T-helper 1 cell (primary cell): Measurements from ENCODE around the gene UBAP1.
"Not testable (repeated sequence)": the region's sequence is repeated elsewhere in the genome, so short reads cannot be mapped to it uniquely, and the experiment has no call there.

ENCODE experiments used
- DNase-seq, 5 donors: peaks; one replicate each; pipeline ENCODE4 v3.0.0-alpha.2; 2012 to 2020
- total RNA-seq, 4 donors: gene quantifications; one replicate each; lab custom pipeline; 2026; lab: John Stamatoyannopoulos, UW

UBAP1 gene
- 50.5 to 94.2 (median 56.5) reads per million in 4 donors for total RNA-seq

GRCh38 chr9:34178436-34179212 is at the start of gene UBAP1:
Gene UBAP1 (plus strand): TSS chr9:34179043. CDS start chr9:34220915, 41,872 bp downstream.
- DNase-seq, result peak; percentile 86 to 96 (median 93)

- DNase-seq, result no peak
These were observed 47.3 kb upstream of the UBAP1 start for GRCh38 chr9:34131571-34131970.

GRCh38 chr9:34133436-34133949 is 45.4 kb upstream of the UBAP1 start:
- DNase-seq, result no peak

GRCh38 chr9:34134521-34134920 is 44.3 kb upstream of the UBAP1 start:
- DNase-seq, result no peak

DNA sequence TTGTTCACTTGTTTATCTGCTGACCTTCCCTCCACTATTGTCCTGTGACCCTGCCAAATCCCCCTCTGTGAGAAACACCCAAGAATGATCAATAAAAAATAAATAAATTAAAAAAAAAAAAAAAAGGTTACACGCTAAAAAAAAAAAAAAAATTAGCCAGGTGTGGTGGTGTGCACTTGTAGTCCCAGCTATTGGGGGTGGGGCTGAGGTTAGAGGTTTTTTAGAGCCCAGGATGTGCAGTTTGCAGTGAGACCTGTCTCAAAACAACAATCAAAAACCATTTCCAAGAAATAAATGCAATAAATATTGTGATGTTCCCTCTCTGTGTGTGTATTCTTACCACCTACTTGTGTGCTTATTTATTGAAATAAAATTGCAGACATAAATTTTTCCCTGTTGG is 40.2 kb upstream of the UBAP1 start:
- DNase-seq, result not testable (repeated sequence)

GRCh38 chr9:34139477-34140146 is 39.2 kb upstream of the UBAP1 start:
- DNase-seq, result no peak

DNA sequence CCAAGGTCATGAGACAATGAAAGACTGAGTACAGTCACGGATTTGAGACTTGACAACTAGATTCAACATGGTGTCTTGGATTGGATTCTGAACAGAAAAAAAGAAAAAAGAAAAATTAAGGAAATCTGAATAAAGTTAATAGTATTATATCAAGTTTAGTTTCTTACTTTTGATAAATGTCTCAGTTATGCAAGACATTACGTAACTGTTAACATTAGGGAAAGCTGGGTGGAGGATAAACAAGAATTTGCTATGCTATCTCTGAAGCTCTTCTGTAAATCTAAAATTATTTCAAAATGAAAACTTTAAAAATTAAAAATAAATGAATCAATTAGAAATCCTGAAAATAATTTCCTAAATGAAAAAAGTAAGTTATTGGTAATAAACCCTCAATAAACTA is 38.0 kb upstream of the UBAP1 start:
- no peak for DNase-seq

DNA sequence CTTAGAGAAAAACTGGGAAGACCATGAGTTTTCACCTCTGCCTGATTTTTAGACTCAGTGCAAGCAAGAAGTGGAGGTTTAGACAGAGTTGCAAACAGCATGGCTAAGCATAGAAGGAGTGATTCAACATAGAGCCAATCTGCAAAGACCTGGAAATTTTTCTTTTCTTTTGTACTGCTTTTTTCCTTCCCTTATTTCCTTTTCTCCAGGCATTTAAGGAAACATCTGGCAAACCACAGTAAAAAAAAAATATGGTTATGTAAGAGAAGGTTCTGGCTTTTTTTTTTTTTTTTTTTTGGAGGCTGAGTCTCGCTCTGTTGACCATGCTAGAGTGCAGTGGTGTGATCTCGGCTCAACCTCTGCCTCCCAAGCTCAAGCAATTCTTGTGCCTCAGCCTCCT is 35.7 kb upstream of the UBAP1 start:
- DNase-seq, result no peak

DNA sequence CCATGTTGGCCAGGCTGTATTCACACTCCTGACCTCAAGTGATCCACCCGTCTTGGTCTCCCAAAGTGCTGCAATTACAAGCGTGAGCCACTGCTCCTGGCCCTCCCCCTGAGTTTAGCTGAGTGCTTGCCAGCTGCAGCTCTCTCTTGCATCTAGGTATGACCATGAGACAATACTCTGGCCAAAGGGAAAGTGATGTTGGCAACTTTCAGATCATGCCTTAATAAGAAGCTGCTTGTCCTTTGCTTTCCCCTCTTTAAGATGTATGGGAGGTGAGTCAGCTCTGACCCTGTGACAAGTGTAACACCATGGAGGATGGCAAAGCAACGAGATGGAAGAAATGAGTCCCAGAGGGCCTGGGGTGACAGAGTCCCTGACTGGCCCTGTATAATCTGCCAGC is 33.7 kb upstream of the UBAP1 start:
- DNase-seq, result no peak

DNA sequence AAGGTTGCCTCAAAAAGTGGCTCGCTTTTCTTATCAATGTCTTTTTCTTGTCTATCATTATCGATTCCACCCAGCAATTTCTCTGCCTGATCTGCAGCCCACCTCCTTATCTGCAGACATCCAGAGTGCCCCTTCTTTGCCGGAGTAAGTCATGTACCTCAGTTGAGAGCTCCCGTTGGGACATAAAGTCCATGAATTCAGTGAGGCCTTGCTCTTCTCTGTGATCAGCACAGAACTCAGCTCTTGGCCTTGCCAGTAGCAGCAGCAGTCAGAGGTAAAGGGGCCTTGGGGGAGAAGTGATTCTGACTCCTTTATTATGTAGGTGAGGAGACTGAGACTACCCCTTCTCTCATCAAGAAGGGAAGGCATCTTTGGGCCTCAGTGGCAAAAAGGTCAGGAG is 27.4 kb upstream of the UBAP1 start:
- no peak for DNase-seq

GRCh38 chr9:34154057-34154456 is 24.8 kb upstream of the UBAP1 start:
- no peak for DNase-seq

DNA sequence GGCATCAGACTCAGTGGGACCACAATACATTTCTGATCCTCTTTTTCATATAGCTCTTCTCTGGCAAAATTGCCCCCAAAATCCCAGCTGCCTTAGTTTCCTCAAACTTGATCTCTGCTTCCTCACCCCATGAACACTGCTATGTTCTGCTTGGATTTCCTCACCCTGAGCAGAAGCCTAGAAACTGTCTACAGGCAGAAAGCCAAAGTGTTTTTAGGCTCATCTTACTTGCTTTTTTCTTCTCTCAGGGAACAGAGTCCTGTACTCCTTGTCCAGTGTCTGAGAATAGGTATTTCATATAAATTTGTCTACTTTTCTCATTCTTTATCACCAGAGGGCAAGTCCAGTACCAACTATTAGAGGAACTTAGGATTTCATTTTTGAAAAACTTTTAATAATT is 21.5 kb upstream of the UBAP1 start:
- no peak for DNase-seq

GRCh38 chr9:34157898-34158297 is 20.9 kb upstream of the UBAP1 start:
- DNase-seq, result no peak

DNA sequence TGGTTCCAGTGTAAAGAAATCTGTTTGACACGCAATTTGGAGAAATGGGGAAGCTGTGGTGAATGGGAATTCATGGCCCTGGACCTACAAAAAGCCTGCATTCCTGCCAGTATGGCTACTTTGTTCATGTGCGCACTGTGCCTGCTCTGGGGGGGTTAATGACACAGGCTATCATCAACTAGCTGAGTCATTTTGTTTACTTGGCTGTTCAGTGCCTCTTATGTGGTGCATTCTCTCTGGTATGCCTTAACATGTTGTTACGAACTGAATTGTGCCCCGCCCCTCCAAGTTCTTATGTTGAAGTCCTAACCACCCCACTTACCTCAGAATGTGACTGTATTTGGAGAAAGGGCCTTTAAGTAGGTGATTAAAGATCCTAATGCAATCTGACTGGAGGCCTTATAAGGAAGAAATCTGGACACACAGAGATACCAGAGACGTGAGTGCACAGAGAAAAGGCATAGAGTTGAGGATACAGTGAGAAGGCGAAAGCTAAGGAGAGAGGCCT is 20.4 kb upstream of the UBAP1 start:
- DNase-seq, result no peak

DNA sequence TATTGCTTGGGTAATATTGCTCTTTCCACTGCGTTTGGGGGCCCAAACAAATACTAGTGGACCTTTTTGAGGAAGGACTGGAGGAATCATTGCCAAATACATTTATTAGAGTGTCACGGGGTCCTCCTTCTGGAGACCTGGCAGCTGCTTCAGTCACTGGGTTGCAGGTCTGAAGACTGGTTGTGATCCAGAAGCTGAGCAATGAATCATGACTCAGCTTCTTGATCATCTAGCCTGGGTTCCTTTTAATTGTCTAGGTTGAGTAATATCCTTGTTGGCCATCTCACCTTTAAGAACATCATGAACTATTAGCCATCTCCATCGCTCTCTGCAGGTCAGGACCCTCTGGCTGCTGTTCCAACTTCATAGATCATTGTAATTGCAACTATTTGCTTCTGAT is 15.4 kb upstream of the UBAP1 start:
- DNase-seq, result no peak

DNA sequence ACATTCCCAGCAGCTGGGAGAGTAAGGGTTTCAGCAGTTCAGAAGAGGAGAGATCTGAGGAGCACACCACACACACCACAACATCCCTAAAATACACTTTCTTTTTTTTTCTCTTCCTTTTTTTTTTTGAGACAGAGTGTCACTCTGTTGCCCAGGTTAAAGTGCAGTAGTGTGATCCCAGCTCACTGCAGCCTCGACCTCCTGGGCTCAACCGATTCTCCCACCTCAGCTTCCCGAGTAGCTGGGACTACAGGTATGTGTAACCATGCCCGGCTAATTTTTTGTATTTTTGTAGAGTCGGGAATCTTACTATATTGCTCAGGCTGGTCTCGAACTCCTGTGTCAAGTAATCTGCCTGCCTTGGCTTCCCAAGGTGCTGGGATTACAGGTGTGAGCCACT is 9.7 kb upstream of the UBAP1 start:
- DNase-seq, result no peak

DNA sequence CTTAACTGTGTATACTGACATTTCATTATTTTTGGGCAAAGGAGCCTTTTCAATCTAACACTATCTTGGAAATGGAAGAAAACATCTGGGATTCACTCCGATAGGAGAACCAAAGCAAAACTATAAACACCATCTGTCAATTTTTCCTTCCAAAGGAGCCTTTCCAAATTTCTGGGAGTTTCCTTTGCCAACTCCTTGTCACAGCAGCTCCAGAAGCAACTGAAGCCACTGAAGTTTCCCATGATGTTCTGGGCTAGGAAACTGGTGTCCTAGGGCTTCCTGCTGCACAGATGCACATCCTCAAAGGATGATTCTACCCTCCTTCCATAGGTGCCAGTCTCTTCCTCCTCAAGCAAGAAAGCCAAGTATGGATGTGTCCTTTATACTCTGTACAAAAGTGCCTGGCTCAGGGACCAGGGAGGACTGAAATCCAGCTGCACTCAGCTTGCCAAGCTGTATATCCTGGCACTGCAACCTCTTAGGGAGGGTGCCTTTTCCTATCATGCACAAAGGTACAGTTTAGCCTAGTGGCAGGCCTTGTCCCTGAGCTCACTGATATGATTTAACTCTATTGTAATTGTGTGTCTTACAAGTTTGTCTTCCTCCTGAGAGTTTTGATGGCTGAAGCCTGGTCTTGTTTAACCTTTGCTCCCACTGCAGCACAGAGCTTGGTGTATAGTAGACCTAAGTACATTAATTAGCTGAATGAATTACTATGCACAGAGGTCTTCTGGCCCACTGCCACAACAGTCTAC is 8.4 kb upstream of the UBAP1 start:
- no peak for DNase-seq

GRCh38 chr9:34171753-34172535 is 6.9 kb upstream of the UBAP1 start:
- DNase-seq, result peak in 3 of 5 donors; percentile 14 to 81 (median 26)

DNA sequence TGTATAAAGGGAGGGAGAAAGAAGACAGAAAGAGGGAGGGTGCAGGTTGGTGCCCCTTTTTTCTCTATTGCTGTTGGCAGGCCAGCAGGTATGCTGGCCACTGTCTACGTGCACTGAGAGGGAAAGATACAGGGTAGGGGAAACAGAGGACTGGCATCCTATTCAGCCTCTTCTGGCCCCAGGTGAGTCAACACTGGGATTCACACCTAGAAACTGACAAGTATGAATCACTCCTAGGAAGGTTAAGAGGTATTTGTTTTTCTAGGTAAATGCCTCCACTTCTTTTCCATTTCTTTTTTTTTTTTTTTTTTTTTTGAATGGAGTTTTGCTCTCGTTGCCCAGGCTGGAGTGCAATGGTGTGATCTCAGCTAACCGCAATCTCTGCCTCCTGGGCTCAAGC is 2.8 kb upstream of the UBAP1 start:
- DNase-seq, result no peak

GRCh38 chr9:34177593-34178435 is 1.0 kb upstream of the UBAP1 start:
- DNase-seq, result no peak
